Central memory CD8-positive, alpha-beta T cell (primary cell): Measurements from ENCODE around the gene CASKIN1.

Experiments used
- ATAC-seq: fragments of 150-1000 bp; cut with Tn5 transposase; replicated peaks from 2 replicates; pipeline ENCODE4 v1.10.0; 2022; ENCODE audit warnings: mild to moderate bottlenecking, moderate FRiP score, moderate number of reproducible peaks; ENCODE audit not compliant: poor library complexity, severe bottlenecking; ENCODE audit errors: extremely low read depth
- DNase-seq, 2 donors: peaks; one replicate each; pipeline ENCODE4 v3.0.0; 2021; ENCODE audit warnings: low spot score in 2 of 2
- H3K27ac Mint-ChIP-seq: one replicate; pipeline ENCODE4 v1.8.0; 2022; ENCODE audit warnings: low read depth, mild to moderate bottlenecking, moderate library complexity, mixed read lengths
- H3K27me3 Mint-ChIP-seq: one replicate; pipeline ENCODE4 v1.8.0; 2022; ENCODE audit warnings: mixed read lengths
- H3K36me3 Mint-ChIP-seq: one replicate; pipeline ENCODE4 v1.8.0; 2022; ENCODE audit warnings: mild to moderate bottlenecking, moderate library complexity, mixed read lengths; ENCODE audit not compliant: insufficient read depth
- H3K4me1 Mint-ChIP-seq: one replicate; pipeline ENCODE4 v1.8.0; 2022; ENCODE audit warnings: mixed read lengths
- H3K4me3 Mint-ChIP-seq: one replicate; pipeline ENCODE4 v1.8.0; 2022; ENCODE audit warnings: mild to moderate bottlenecking, moderate library complexity, mixed read lengths
- H3K9me3 Mint-ChIP-seq: one replicate; pipeline ENCODE4 v1.8.0; 2022; ENCODE audit warnings: mixed read lengths

CASKIN1 gene

GRCh38 chr16:2210386-2211365, 14.3 kb upstream of the CASKIN1 start, which contains the start of gene BRICD5:
TSS of gene BRICD5 (minus strand) at chr16:2210863. CDS start at chr16:2210833, 30 bp downstream.
- Mint-ChIP-seq H3K9me3 (no peaks in the 10 kb centered on the region), H3K4me1 (peaks cover 13% of the 10 kb centered on the region), H3K4me3 (no peak within 1 kb of the TSS), H3K27ac (no peak within 1 kb of the TSS), H3K27me3 (no peaks in the 10 kb centered on the region), H3K36me3 (peaks cover 21% of the 10 kb centered on the region)
- DNase-seq: no peak
- no peak for ATAC-seq

DNA sequence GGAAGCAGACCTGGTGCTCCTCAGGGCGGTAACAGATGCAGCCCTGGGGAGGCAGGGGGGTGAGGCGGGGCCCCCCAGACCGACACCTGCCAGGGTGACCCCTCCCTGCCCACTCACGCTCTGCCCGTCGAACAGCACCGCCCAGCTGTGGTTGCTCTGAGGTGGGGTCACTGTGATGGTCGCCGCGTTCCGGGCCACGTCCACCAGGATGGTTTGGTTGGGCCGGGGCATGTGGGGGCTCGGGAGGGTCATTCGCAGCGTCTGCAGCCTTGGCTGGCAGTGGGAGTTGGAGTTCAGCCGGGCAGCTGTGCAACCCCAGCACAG, 13.6 kb upstream of the CASKIN1 start:
- Mint-ChIP-seq H3K4me3 (no peak overlapping the region), H3K27ac (no peak overlapping the region), H3K36me3 (peaks cover 21% of the 10 kb centered on the region)

GRCh38 chr16:2209258-2210008, 13.0 kb upstream of the CASKIN1 start:
- Mint-ChIP-seq H3K36me3 (peaks cover 22% of the 10 kb centered on the region), H3K9me3 (no peaks in the 10 kb centered on the region), H3K4me1 (peaks cover 17% of the 10 kb centered on the region), H3K27me3 (no peaks in the 10 kb centered on the region), H3K27ac (no peak overlapping the region), H3K4me3 (no peak overlapping the region)
- no peak for ATAC-seq
- DNase-seq: no peak

More for the DNA sequence above, 13.6 kb upstream of the CASKIN1 start:
- ATAC-seq: no peak
- Mint-ChIP-seq H3K27me3 (no peaks in the 10 kb centered on the region), H3K4me1 (peaks cover 13% of the 10 kb centered on the region), H3K9me3 (no peaks in the 10 kb centered on the region)
- DNase-seq: no peak

GRCh38 chr16:2208772-2209171, 12.4 kb upstream of the CASKIN1 start:
- Mint-ChIP-seq H3K4me1 (peaks cover 20% of the 10 kb centered on the region), H3K36me3 (peaks cover 22% of the 10 kb centered on the region), H3K27me3 (no peaks in the 10 kb centered on the region), H3K4me3 (no peak overlapping the region), H3K27ac (no peak overlapping the region), H3K9me3 (no peaks in the 10 kb centered on the region)
- ATAC-seq (no peak), DNase-seq (no peak)

DNA sequence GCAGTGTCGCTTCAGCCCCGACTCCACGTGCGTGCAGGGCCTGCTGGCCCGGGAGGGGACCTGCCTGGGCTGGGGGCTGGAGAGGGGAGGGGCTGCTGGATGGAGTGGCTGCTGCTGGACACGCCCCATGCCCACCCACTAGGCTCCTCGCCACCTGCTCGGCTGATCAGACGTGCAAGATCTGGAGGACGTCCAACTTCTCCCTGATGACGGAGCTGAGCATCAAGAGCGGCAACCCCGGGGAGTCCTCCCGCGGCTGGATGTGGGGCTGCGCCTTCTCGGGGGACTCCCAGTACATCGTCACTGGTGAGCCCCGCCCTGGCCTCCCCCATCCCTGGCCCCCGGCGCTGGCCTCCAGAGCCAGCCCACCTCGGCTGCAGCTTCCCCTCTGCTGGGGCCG, 11.9 kb upstream of the CASKIN1 start:
- Mint-ChIP-seq H3K27me3 (no peaks in the 10 kb centered on the region), H3K36me3 (peaks cover 20% of the 10 kb centered on the region), H3K9me3 (no peaks in the 10 kb centered on the region), H3K4me1 (peaks cover 17% of the 10 kb centered on the region), H3K27ac (no peak overlapping the region), H3K4me3 (no peak overlapping the region)
- ATAC-seq (no peak), DNase-seq (no peak)

DNA sequence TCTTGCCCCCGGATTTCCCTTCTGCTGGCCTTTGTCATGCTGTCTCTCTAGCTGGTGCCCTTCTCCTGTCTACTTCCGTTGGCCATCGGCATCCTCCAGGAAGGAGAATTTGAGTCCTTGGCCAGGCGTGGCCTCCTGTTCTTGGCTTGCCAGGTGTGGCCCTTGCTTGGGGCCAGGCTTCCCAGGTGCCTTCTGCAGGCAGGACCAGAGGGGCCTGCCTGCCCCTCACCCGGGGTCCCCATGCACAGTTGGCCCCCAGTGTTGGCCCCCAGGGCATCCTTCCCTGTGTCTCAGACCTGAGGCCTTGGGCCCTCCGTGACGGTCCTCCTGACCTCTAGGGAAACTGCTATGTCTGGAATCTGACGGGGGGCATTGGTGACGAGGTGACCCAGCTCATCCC, 11.5 kb upstream of the CASKIN1 start:
- Mint-ChIP-seq H3K4me3 (peak overlapping the region; percentile 38), H3K27ac (no peak overlapping the region), H3K27me3 (no peaks in the 10 kb centered on the region), H3K36me3 (peaks cover 18% of the 10 kb centered on the region), H3K4me1 (peaks cover 14% of the 10 kb centered on the region), H3K9me3 (no peaks in the 10 kb centered on the region)
- no peak for ATAC-seq
- DNase-seq: no peak

- DNase-seq (no peak), ATAC-seq (no peak)
- Mint-ChIP-seq H3K36me3 (peaks cover 18% of the 10 kb centered on the region), H3K4me3 (peak overlapping the region; percentile 78), H3K4me1 (peaks cover 14% of the 10 kb centered on the region), H3K27ac (no peak overlapping the region), H3K9me3 (no peaks in the 10 kb centered on the region), H3K27me3 (no peaks in the 10 kb centered on the region)
These were observed 10.5 kb upstream of the CASKIN1 start for GRCh38 chr16:2206780-2207433.

DNA sequence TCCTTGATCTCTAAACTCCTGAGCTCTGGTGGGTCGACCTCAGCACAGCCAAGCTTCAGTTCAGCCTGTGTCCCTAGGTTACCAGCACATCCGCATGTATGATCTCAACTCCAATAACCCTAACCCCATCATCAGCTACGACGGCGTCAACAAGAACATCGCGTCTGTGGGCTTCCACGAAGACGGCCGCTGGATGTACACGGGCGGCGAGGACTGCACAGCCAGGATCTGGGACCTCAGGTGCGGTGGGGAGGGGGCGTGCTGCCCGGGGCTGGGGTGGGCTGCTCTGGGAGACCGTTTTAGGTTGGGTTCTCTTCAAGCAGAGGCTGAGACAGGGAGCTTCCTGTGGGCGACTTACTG, 10.0 kb upstream of the CASKIN1 start:
- no peak for ATAC-seq
- Mint-ChIP-seq H3K4me3 (peak overlapping the region; percentile 78), H3K4me1 (peaks cover 14% of the 10 kb centered on the region), H3K27ac (no peak overlapping the region), H3K9me3 (no peaks in the 10 kb centered on the region), H3K36me3 (peaks cover 18% of the 10 kb centered on the region), H3K27me3 (no peaks in the 10 kb centered on the region)
- no peak for DNase-seq

- Mint-ChIP-seq H3K4me3 (peak overlapping the region; percentile 78), H3K27ac (no peak overlapping the region), H3K4me1 (peaks cover 14% of the 10 kb centered on the region), H3K36me3 (peaks cover 18% of the 10 kb centered on the region), H3K9me3 (no peaks in the 10 kb centered on the region), H3K27me3 (no peaks in the 10 kb centered on the region)
- no peak for DNase-seq
- ATAC-seq: peak; percentile 3
These were observed 9.5 kb upstream of the CASKIN1 start for GRCh38 chr16:2205967-2206313.

- Mint-ChIP-seq H3K27ac (peak within 1 kb of the TSS; percentile 84), H3K27me3 (no peaks in the 10 kb centered on the region), H3K4me3 (peak within 1 kb of the TSS; percentile 78), H3K4me1 (peaks cover 14% of the 10 kb centered on the region), H3K9me3 (no peaks in the 10 kb centered on the region), H3K36me3 (peaks cover 18% of the 10 kb centered on the region)
- ATAC-seq (peak; percentile 69), DNase-seq (peak; percentile 91 to 93)
These were observed 8.9 kb upstream of the CASKIN1 start, which contains the start of gene MLST8 for GRCh38 chr16:2205104-2205966. TSS of gene MLST8 (plus strand) at chr16:2205454. CDS start at chr16:2206086, 632 bp downstream.

DNA sequence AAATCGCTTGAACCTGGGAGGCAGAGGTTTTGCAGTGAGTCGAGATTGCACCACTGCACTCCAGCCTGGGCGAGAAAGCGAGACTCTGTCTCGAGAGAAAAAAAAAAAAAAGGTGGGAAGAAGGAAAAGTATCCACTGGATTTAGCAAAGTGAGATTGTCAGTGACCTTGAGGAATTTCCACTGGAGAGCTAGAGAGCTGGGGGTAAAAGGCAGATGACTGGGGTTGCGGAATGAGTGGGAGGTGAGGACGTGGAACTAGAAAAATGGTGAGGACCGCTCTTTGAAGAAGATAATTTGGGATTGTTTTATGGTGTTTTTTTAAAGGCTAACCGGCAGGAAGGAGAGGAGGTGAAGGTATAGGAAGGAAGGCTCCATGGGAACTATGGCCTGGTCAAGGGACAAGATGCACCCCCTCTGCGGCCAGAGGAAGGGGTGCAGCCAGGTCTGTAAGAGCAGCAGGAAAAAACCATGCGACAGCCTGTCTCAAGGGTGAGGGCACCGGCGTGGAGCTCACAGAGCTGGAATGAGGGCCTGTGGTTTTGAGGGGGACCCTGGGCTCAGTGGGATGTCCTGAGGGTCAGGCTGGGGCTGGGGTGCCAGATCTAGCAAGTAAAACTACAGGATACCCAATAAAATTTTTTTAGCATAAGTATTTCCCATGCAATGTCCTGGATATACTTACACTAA, 8.2 kb upstream of the CASKIN1 start:
- Mint-ChIP-seq H3K36me3 (peaks cover 18% of the 10 kb centered on the region), H3K27ac (peak overlapping the region; percentile 84), H3K27me3 (no peaks in the 10 kb centered on the region), H3K4me3 (peak overlapping the region; percentile 78), H3K9me3 (no peaks in the 10 kb centered on the region), H3K4me1 (peaks cover 14% of the 10 kb centered on the region)
- no peak for DNase-seq
- ATAC-seq: no peak
